Psoas muscle (tissue), 8 donors: Measurements from ENCODE around the gene SF3A2. TPM values are rescaled to one million over a fixed set of nuclear protein-coding genes. Genes with fewer than 3 reads are reported as not detected.

Experiments
- ATAC-seq, 4 donors: fragments of 200-7000 bp; cut with Tn5 transposase; one replicate each; pipeline ENCODE4 v1.9.1; 2020; ENCODE audit warnings: moderate library complexity in 3 of 4, mild to moderate bottlenecking in 2 of 4
- DNase-seq, 2 donors: peaks; one replicate each; pipeline ENCODE4 v3.0.0-alpha.2; 2020
- H3K27ac ChIP-seq: fragments of 200-600 bp; one replicate; pipeline ENCODE4 v1.8.0; 2022
- H3K27me3 ChIP-seq, 3 donors: fragments of 200-600 bp in 1 of 3; one replicate each; pipeline versions ENCODE4 v1.6.1 to v1.8.0; 2013 to 2022; ENCODE audit warnings: low read length in 2 of 3, mild to moderate bottlenecking in 2 of 3, moderate library complexity in 1 of 3; ENCODE audit not compliant: insufficient read depth in 3 of 3
- H3K36me3 ChIP-seq, 2 donors: fragments of 200-600 bp in 1 of 2; one replicate each; pipeline versions ENCODE4 v1.6.1 to v1.8.0; 2013 to 2022; ENCODE audit warnings: low read depth in 1 of 2, mild to moderate bottlenecking in 1 of 2, moderate library complexity in 1 of 2; ENCODE audit not compliant: insufficient read depth in 1 of 2
- H3K4me1 ChIP-seq: fragments of 200-600 bp; one replicate; pipeline ENCODE4 v1.8.0; 2022
- H3K4me3 ChIP-seq: fragments of 200-600 bp; one replicate; pipeline ENCODE4 v1.8.0; 2022; ENCODE audit warnings: mild to moderate bottlenecking
- H3K9me3 ChIP-seq: fragments of 200-600 bp; one replicate; pipeline ENCODE4 v1.8.0; 2022
- WGBS, 3 donors: extraction: QIAGEN DNeasy Blood & Tissue Kit; methylation state at CpG; one replicate each; pipeline versions ENCODE4 v1.1.6 to v1.1.7; 2013; 5-methylcytosine and 5-hydroxymethylcytosine counted together
- intact Hi-C, 2 donors: fragments of 100-400 bp; cut with DNase I; formaldehyde crosslinking; loops; one replicate each; pipeline versions ENCODE4 v1.11.0 to v1.14.2; 2022
- polyA plus RNA-seq, 3 donors: library from polyadenylated mRNA; stranded (reverse); fragments of 200-250 nt; gene quantifications; one replicate each; pipeline ENCODE4 v1.2.3, GENCODE V29; 2013
- total RNA-seq, 4 donors: library from RNA; stranded (reverse); fragmentation: NEBNext Ultra II Directional in 2 of 4; extraction: Animal tissue kit (Norgen Biotek cat#: 25700) in 2 of 4; gene quantifications; one replicate each; pipeline versions ENCODE4 v1.2.1 to v1.2.4, GENCODE V29; 2021 to 2023
- TF ChIP-seq, protein P1 (sequence below): fragments of 200-600 bp; IDR thresholded peaks from one replicate; pipeline ENCODE4 v1.8.0; 2022; ENCODE audit warnings: antibody characterized with exemption
- donor health status: healthy with polysubstance abuse.
- donor health status: DM: no; HTN: no; CAD: no; lungs with moderate emphysema.
- donor health status: Bipolar disorder and iron deficiency.
- donor health status: healthy.
- donor health status: DM: yes; HTN: yes; CAD: no.
- donor health status: DM: no; HTN: no; CAD: no.
- donor health status: DM: no; HTN: no; CAD: no.
- donor health status: DM: yes; HTN: yes; CAD: no.

SF3A2 gene
- total and polyA plus RNA-seq, 7 donors: 25.9 to 46.8 (median 33.6) TPM

GRCh38 chr19:2208975-2209374 is 27.6 kb upstream of the SF3A2 start:
- Histone ChIP-seq H3K27ac (no peak overlapping the region), H3K4me1 (no peaks in the 10 kb centered on the region), H3K9me3 (no peaks in the 10 kb centered on the region), H3K36me3 (peaks cover 0 to 80% of the 10 kb centered on the region in 2 donors), H3K4me3 (no peak overlapping the region), H3K27me3 (no peaks in the 10 kb centered on the region)
- ATAC-seq (no peak), DNase-seq (no peak)
- WGBS, 3 donors: 58 to 73% (median 73%) methylated on average over 10 of the region's 10 CpGs
- TF ChIP-seq, protein P1, sequence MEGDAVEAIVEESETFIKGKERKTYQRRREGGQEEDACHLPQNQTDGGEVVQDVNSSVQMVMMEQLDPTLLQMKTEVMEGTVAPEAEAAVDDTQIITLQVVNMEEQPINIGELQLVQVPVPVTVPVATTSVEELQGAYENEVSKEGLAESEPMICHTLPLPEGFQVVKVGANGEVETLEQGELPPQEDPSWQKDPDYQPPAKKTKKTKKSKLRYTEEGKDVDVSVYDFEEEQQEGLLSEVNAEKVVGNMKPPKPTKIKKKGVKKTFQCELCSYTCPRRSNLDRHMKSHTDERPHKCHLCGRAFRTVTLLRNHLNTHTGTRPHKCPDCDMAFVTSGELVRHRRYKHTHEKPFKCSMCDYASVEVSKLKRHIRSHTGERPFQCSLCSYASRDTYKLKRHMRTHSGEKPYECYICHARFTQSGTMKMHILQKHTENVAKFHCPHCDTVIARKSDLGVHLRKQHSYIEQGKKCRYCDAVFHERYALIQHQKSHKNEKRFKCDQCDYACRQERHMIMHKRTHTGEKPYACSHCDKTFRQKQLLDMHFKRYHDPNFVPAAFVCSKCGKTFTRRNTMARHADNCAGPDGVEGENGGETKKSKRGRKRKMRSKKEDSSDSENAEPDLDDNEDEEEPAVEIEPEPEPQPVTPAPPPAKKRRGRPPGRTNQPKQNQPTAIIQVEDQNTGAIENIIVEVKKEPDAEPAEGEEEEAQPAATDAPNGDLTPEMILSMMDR: no peak
- intact Hi-C loops: no loop called here

DNA sequence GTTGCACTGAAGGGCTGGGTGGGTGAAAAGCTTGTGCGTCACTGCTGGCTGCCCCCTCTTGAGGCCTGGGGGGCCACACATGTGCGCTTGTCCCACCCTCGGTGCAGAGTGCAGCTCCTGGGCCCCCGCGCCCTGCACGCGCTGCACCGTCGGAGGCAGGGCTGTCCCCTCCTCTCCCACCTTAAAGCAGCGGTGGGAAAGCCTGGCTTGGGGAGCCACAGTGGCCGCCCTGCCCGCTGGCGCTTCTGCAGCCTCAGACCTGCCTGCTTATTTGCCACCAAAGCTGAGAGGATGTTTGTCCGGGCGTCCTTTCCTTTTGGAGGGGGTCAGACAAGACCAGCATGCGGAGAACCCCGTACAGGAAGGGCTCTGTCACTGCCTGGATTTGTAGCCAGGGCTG is 27.2 kb upstream of the SF3A2 start:
- TF ChIP-seq, protein P1: no peak
- ATAC-seq (no peak), DNase-seq (no peak)
- Histone ChIP-seq H3K4me3 (no peak overlapping the region), H3K27me3 (no peaks in the 10 kb centered on the region), H3K36me3 (peaks cover 0 to 83% of the 10 kb centered on the region in 2 donors), H3K27ac (no peak overlapping the region), H3K4me1 (no peaks in the 10 kb centered on the region), H3K9me3 (no peaks in the 10 kb centered on the region)
- 88 to 93% (median 90%) methylated on average over 14 to 17 of the region's 17 CpGs for WGBS, 3 donors
- intact Hi-C loops: no loop called here

- Histone ChIP-seq H3K27ac (no peak overlapping the region), H3K36me3 (peaks cover 0 to 90% of the 10 kb centered on the region in 2 donors), H3K9me3 (no peaks in the 10 kb centered on the region), H3K4me3 (no peak overlapping the region), H3K27me3 (no peaks in the 10 kb centered on the region), H3K4me1 (no peaks in the 10 kb centered on the region)
- DNase-seq (no peak), ATAC-seq (no peak)
- 90 to 93% (median 91%) methylated on average over 21 of the region's 21 CpGs for WGBS, 3 donors
- intact Hi-C loops: no loop called here
- TF ChIP-seq, protein P1: no peak
These were observed 26.4 kb upstream of the SF3A2 start for GRCh38 chr19:2210206-2210605.

DNA sequence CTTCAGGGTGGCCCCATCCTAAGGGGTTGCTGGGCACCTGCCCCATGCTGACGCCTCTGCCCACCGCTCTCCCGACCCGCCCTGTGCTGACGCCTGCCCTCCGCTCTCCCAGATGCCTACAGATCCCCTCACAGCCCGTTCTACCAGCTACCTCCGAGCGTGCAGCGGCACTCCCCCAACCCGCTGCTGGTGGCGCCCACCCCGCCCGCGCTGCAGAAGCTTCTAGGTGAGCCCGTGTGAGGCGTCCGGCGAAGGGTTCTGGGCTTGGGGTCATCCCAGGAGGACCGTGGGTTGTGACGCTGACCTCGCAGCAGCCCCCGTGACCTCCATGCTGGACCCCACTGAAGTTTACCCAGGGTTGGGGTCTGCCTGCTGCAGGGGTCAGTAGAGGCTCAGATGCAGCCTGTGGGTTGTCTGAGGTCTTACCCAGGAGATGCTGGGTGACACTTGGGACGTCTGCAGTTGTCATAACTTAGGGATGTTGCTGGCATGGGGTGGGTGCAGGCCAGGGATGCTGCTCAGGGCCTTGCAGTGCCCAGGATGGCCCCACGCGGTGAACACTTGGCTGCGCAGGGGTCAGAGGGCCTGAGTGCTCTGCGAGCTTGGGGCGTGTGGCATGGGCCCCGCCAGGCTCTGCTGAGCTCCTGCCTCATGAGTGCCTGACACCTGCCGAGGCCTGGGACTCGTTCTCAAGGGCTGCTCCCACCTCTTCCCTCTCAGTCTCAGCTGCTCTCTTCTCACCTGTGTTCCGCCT is 25.5 kb upstream of the SF3A2 start:
- 93 to 96% (median 95%) methylated on average over 29 to 33 of the region's 33 CpGs for WGBS, 3 donors
- no peak overlapping the region for H3K4me3 ChIP-seq
- TF ChIP-seq, protein P1: no peak
- intact Hi-C loops: no loop called here
- no peak for DNase-seq
- no peaks in the 10 kb centered on the region for H3K9me3 ChIP-seq
- no peaks in the 10 kb centered on the region for H3K4me1 ChIP-seq
- H3K36me3 ChIP-seq: peaks cover 0 to 94% of the 10 kb centered on the region in 2 donors
- ATAC-seq: no peak
- no peaks in the 10 kb centered on the region for H3K27me3 ChIP-seq
- H3K27ac ChIP-seq: no peak overlapping the region
